ENCODE measurements around the gene CAPNS1. TPM values are rescaled to one million over a fixed set of nuclear protein-coding genes. Genes with fewer than 3 reads are reported as not detected.

Gene CAPNS1
- total and polyA plus RNA-seq, 2 of the 13 experiments (the other 11 are each of a cell fraction or from before 2014, with no cell fraction given): 322 to 526 TPM

GRCh38 chr19:36114721-36115452 lies 25.0 kb upstream of the CAPNS1 start, which contains the start of gene POLR2I (continued):
- TF ChIP-seq, protein P1, sequence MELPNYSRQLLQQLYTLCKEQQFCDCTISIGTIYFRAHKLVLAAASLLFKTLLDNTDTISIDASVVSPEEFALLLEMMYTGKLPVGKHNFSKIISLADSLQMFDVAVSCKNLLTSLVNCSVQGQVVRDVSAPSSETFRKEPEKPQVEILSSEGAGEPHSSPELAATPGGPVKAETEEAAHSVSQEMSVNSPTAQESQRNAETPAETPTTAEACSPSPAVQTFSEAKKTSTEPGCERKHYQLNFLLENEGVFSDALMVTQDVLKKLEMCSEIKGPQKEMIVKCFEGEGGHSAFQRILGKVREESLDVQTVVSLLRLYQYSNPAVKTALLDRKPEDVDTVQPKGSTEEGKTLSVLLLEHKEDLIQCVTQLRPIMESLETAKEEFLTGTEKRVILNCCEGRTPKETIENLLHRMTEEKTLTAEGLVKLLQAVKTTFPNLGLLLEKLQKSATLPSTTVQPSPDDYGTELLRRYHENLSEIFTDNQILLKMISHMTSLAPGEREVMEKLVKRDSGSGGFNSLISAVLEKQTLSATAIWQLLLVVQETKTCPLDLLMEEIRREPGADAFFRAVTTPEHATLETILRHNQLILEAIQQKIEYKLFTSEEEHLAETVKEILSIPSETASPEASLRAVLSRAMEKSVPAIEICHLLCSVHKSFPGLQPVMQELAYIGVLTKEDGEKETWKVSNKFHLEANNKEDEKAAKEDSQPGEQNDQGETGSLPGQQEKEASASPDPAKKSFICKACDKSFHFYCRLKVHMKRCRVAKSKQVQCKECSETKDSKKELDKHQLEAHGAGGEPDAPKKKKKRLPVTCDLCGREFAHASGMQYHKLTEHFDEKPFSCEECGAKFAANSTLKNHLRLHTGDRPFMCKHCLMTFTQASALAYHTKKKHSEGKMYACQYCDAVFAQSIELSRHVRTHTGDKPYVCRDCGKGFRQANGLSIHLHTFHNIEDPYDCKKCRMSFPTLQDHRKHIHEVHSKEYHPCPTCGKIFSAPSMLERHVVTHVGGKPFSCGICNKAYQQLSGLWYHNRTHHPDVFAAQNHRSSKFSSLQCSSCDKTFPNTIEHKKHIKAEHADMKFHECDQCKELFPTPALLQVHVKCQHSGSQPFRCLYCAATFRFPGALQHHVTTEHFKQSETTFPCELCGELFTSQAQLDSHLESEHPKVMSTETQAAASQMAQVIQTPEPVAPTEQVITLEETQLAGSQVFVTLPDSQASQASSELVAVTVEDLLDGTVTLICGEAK (IDR thresholded peaks at IDR 0.05): no peak
- TF ChIP-seq, protein P1 (CRISPR knock-in tag; IDR thresholded peaks at IDR 0.05): peak; percentile 86
- no peak for TF ChIP-seq ELF4 (CRISPR knock-in tag; IDR thresholded peaks at IDR 0.05; ENCODE audit: borderline replicate concordance)
- TF ChIP-seq SRF (IDR thresholded peaks at IDR 0.05; ENCODE audit: low read depth, low read length): no peak
- no peak for TF ChIP-seq SRSF4 (IDR thresholded peaks at IDR 0.05; ENCODE audit: low read depth, low read length, poor library complexity, severe bottlenecking)
- TF ChIP-seq ZNF44 (CRISPR knock-in tag; IDR thresholded peaks at IDR 0.05): 0 out of 2 replicates have a peak, but pooled peaks have one; percentile 50
- peak; percentile 85; the same call in 1 of the 2 replicates for TF ChIP-seq ZNF224 (CRISPR knock-in tag; IDR thresholded peaks at IDR 0.05)
- 0 out of 4 replicates have a peak, but pooled peaks of 1 of the 2 experiments have one; percentile 37 for TF ChIP-seq REST (IDR thresholded peaks at IDR 0.05; ENCODE audit: borderline replicate concordance in 1 of 2, low read depth in 1 of 2, low read length in 2 of 2)
- no peak for TF ChIP-seq PITX1 (CRISPR knock-in tag; IDR thresholded peaks at IDR 0.05)
- TF ChIP-seq HOXA5 (CRISPR knock-in tag; IDR thresholded peaks at IDR 0.05): peak; percentile 92
- TF ChIP-seq, protein P2, sequence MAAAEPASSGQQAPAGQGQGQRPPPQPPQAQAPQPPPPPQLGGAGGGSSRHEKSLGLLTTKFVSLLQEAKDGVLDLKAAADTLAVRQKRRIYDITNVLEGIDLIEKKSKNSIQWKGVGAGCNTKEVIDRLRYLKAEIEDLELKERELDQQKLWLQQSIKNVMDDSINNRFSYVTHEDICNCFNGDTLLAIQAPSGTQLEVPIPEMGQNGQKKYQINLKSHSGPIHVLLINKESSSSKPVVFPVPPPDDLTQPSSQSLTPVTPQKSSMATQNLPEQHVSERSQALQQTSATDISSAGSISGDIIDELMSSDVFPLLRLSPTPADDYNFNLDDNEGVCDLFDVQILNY (CRISPR knock-in tag; conservative IDR thresholded peaks at IDR 0.05): peak; percentile 65; the same call in 1 of the 2 replicates
- no peak for TF ChIP-seq ZNF33A (CRISPR knock-in tag; IDR thresholded peaks at IDR 0.05; ENCODE audit: borderline replicate concordance)
- TF ChIP-seq MXD4 (CRISPR knock-in tag; IDR thresholded peaks at IDR 0.05): peak; percentile 97
- TF ChIP-seq ERF (CRISPR knock-in tag; IDR thresholded peaks at IDR 0.05): peak; percentile 91
- no peak for TF ChIP-seq KDM6A (CRISPR knock-in tag; IDR thresholded peaks at IDR 0.05; ENCODE audit: low read depth)
- TF ChIP-seq ZC3H13 (CRISPR knock-in tag; IDR thresholded peaks at IDR 0.05): peak; percentile 65; the same call in 1 of the 2 replicates

Data from HepG2 (cell line).